HG03103 (cell line): ENCODE measurements around the gene BBX.
"Not testable (repeated sequence)": the region's sequence is repeated elsewhere in the genome, so short reads cannot be mapped to it uniquely, and the experiment has no call there.

Experiments used
- ATAC-seq: cut with Tn5 transposase; IDR thresholded peaks from one replicate; pipeline ENCODE4 v1.9.1; 2021; ENCODE audit warnings: low read depth; ENCODE audit not compliant: unreplicated experiment

Gene BBX

DNA sequence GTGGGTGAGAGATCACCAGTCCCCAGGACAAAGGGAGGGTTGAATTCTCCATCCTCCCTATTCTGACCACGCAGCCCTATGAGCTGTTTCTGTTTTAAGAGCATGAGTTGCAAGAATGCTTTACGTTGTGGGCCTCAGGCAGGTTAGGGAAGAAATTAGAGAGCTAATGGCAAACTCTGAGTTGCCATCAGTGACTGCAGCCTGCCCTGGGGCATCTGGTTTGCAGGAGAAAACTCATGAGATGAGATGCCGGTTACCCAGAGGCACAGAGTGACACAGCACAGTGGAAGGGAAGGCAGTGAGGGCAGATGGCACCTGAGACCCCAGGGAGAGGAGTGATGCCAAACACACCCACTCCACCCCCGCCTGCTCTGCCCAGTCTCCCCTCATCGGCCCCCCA, 302.8 kb downstream of the BBX start:
- ATAC-seq: no peak

DNA sequence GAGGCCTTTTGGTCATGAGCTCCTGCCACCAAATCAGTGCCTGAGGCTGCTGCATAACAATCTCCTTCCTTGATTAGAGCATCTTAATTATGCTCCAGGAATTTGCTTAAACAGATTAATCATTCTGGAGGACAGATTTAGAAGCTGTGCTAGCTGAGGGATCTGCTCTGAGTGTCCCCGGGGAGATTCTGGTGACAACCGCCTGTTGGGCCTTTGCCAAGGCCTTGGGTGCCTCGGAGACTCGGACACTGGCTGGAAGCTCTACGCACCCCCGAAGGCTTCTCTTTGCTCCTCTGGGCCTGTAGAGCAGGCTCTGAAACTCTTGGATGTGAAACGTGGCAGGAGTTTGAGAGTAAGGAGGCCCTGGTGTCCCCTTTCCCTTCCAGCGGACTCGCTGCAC, 304.0 kb downstream of the BBX start:
- no peak for ATAC-seq

DNA sequence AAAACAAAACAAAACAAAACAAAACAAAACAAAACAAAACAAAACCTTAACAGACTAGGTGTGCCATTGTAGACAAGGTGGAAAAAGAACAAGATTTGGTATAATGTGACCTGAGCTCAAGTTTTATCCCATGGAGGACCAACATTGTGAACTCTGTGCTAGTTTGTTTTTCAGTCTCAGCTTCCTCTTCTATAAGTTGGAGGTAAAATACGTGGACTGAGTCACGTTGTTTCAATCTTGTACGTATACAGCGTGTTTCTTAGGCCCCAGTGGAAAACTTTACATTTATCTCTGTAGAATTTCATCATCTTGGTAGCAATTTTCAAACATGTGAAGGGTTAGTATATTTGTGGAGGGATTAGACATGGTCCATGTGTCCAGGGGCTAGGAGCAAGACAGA, 306.4 kb downstream of the BBX start:
- ATAC-seq: no peak

DNA sequence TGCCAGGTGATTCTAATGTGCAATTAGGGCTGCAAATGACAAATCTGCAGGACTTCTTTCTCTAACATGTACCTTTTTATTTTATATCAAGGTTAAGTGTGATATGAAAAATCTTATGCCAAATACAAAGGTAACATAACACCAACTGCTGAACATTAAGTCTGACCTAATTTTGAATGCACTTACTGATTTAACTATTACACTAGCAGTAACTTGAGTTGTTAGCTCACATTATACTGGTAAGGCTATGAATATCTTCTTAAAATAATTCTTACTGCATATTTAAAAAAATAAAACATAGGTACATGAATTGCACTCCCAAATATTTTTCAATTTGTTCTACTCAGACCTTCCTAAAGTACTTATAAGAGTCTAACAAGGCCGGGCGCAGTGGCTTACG, 308.8 kb downstream of the BBX start:
- no peak for ATAC-seq

DNA sequence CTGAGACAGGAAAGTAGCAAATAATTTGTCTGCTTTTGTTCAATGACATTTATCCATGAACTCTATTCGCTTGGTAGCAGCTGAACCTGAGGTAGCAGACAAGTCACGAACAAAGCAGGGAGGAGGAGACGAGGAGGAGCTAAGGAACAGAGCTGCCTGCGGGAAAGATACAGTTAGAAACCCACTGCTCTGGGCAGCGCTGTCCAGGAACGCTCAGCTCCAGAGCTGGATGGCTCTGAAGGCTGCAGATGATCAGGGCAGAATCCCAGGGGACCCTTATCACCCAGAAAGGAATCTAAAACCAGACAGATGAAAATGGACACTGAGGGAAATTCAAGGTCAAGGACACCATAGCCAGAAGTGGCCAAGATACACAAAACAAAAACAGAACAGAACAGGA, 310.3 kb downstream of the BBX start:
- ATAC-seq: no peak

DNA sequence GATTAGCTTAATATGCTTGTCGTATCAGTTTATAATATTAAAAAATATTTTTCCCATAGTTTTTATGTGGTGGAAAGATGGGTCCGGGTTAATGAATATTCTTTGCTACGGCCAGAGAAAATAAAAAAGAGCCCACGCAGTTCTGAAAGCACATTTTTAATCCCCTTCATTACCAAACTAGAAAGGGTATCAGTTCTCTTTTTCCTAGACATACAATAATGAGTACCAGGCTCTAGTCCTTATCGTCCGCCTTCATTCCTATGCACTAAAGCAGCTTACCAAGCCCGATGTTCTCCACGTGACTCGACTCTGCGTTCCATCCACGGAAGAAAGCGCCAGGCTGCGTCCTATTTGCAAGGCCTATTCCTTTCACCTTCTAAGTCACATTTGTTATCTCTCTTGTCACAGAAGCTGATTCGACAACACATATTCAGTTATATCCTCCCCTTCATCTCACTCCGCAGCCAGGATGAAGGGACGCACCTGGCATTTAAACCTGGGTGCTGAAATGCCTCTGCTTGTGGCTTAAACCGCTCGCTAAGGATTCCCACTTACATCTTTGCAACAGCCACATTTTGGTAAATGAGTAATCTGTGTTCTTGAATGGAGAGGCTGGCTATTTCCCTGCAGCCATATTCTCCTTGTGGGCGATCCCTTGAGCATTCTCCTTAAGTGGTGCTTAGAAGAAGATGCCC, 311.1 kb downstream of the BBX start:
- ATAC-seq: no peak

DNA sequence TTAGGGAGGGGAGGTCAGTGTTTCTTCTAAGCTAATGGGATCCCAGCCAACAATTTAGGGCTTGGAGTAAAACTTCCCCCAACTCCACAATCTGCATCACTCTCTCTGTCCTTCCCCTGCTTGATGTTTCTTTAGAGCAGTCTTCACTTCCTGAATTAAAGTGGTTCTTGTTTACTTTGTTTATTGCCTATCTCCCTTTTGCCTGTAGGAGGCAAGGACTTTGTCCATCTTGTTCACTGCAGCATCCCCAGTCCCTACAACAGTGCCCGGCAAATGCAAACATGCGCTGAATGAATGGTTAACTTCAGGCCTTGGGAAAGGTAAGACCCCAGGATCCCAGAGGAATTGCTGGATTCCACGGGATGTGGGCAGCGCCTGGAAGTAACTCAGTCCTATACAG, 312.2 kb downstream of the BBX start:
- ATAC-seq: not testable (repeated sequence)

DNA sequence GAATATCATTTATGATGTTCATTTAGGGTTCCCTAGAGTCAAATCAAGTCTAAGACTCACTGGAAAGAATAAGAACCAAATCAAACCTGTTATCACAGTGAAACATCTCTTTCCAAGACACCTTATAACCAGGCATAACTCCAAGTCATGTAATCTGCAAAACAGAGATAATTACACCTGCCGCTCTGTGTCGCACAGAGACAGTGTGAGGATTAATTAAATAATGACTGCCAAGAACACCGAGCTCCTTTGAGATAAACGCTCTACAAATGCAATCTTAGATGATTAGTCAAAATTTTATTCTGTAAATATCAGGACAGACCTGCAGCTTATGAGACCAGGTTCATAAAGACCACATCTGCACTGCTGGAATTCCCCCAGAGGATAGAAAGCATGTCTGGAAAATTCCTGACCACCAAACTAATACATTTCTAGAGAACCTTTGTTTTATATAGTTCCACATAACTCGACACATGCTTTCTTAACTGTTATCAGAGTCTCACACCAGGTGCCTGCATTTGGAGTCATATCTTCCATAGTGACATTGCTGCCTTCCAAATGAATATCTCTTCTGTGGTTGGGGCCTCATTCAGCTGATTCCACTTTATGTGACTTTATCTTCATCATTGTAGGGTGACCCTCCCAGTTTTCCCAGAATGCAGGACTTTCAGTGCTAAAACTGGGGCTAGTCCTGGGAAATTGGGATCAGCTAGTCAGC, 315.3 kb downstream of the BBX start:
- ATAC-seq: no peak

DNA sequence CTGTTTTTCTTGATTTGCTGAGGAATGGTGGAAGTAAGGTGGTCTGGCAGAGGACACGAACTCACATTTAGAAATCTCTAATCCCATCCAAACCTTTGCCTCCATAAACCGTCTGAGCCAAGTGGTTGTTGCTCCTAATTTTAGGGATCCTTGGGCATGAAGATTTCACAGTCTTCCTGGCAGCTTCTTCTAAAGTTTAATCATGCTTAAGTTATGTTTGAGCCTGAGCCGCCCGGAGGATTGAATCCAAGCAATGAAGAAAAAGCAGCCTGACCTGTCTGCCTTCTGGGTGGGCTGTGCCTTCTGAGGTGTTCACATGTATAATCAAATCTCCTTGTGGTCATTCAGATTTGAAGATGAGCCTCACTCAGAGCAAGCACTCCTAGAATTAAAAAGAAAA, 319.1 kb downstream of the BBX start:
- ATAC-seq: no peak

DNA sequence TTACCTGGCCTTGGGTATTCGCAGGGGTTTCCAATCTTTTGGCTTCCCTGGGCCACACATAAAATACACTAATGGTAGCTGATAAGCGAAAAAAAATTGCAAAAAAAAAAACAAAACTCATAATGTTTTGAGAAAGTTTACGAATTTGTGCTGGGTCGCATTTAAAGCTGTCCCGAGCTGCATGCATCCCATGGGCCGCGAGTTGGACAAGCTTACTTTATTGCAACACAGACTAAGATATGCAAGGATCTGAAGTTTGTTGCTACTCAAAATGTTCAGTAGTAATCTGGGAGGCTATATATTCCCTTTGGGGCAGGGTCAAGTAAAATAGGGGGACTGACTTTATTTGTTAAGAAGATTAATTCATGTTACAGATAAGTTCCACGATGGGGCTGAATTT, 320.2 kb downstream of the BBX start:
- no peak for ATAC-seq

DNA sequence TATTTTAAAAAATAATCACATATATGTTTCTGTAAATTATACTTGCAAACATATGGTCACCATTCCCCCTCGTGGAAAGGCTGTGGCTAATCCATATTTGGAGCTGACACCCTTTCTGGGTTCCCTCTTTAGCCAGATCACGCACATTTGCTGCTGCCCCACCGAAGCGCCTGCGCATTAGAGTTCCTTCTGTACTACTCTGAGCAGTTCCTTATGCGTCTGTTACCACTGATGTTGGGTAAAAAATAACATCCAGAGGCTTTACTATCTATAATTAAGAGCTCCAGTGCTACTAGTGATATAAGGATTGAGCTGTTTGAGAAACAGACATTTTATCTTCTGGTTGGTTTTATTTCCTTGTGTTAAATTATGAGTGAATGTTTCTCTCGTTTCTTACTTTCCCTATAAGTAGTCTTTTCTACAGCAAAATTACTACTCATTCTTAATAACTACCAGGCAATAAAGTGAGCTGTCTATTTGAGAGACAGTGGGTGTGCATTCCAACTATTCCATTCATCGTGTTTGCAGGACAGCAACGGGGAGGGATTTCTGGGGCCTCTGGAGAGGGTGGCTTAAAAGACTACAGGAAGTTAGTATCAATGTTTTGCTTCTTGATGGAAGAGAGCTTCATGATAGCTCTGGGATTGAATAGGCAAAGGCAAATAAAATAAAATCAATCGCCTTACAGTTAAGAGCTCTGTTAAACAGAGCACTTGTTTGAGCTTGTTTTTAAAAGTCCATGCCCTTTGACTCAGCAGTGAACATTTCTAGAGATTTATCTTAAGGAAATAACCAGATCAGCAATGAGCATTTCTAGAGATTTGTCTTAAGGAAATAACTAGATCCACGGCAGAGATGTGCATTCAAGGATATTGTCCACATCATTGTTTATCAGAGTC, 322.9 kb downstream of the BBX start:
- ATAC-seq: no peak

DNA sequence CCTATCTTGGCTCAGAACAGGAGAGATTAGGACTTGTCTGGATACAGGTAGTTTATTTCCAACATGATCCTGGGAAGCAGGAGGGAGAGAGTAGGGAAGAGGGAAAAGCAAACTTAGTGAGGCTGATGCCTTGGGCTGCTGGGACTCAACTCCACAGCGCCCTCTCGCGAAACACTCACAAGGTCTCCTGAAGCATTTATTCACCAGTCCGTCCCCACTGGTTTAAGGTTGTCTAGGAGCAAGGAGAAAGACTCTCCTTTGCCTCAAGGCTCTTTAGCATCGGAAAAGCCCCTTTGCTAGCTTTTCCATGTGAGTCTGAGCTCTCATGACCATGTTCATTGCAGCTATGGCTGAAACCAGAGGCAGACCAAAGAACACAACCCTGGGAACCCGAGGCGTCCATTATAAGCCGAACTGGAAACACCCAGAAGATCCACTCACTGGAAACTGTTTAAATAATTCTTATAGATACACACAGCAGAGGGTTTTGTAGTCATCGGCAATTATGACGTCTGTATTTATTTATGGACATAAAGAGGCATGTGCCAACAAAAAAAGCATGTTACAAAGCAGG, 323.6 kb downstream of the BBX start:
- ATAC-seq: no peak

DNA sequence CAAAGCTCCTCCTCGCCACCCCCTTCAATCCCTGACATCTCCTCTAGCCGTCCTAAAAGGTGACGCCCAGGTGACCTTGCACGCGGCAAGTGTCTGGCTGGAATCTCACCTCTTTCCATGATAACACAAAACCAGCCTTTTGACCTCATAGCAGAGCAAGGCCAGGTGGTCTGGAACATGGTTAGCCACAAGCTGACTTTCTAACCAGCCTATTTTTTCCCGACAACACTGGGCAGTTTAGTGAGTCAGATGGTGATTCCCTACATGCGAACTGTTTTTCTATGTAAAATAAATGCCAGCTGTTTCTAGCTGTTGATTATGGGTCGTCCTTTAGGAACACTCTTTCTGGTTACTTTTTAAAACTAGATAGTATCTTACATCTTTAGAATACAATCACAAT, 325.0 kb downstream of the BBX start:
- ATAC-seq: no peak

DNA sequence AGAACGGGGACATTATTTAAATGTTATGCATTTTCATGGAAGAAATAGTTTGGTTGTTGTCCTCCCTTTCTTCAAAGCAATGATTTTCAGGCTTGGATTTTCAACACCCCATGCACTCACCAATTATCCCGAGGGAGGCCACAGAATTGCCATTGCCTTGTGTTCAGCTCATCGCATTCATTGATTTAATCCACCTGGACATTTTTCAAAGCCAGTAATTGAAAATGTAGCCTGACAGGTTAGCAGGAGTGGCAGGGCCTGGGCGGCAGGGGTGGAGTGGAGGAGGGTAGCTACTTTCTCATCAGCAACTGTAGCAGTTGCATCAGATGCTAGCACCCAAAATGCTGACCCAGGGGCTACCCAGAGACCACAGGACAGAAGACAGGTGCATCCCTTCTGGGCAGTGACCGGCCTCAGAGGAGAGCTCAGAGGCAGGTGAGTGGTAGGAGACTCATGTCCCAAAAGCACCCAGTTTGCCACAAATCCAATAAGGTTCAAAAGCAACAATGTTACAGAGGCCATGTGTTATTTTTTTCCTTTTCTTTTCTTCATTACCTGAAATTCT, 325.7 kb downstream of the BBX start:
- no peak for ATAC-seq

DNA sequence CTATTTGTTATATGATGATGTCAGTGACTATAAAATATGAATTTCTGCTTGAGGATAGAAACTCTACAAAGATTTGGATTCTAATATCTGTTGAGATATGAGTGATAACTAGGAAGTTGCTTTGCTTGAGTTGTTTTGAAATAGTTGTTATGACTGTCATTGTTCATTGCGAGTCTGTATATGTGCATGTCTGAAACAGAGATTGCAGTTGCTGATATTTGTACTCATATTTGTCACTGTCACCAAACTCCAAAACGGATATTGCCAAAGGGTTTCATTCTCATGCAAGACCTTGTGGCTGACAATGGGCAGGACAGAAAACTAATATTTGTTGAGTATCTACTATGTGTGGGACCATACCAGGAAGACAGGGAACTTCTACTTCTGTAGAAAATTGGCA, 327.9 kb downstream of the BBX start:
- peak; percentile 73 for ATAC-seq

DNA sequence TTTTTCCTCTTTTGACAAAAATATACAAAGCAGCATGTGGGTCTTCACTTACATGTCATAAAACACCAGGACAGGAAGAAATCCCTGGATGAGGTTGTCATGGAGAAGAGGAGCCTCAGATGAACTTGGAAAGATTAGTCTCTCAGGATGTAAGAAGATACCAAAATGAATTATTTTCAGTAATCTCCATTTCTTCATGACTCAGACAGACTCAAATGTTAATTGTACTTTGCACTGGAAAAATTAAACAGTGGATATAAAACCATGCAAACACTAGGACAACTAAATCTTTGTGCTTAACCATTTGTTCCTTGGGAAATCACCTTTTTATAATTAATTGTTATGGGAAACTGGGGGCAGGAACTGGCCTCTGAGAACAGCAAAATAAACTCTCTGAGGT, 331.1 kb downstream of the BBX start:
- no peak for ATAC-seq

DNA sequence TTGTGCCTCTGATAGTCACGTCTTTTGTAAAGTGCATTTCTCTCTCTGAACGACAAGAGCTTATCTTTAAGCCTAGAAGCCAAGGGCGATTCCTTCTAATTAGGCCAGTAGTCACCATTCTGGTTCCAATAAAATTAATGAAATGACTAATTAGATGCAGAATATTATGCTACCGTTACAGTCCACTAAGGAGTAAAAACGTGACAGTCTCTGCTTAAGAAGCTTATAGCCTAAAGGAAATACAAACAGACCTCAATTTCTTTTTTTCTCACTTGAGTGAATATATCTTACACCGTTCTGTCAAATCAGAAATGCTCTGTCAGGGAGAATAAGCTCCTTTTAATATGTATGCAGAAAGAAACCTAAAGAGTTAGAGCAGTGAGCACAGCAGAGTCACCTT, 332.0 kb downstream of the BBX start:
- ATAC-seq: no peak

DNA sequence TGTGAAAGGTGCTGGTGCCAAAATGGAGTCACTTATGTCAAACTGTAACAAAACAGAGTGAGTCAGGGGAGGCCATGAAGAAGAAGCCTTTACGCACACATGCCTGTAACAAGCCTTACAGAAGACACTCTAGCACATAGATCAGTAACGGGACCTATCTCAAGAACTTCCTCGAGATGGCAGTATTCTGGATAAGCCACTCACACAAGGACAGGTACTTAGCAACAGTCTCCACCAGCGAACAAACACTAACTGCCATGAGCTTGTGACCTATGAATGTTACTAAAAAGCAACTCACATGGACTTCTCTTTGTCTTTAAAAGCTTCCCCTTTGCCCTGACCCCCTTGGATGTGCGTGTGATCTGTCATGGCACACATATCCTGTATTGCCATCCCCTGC, 332.9 kb downstream of the BBX start:
- no peak for ATAC-seq

DNA sequence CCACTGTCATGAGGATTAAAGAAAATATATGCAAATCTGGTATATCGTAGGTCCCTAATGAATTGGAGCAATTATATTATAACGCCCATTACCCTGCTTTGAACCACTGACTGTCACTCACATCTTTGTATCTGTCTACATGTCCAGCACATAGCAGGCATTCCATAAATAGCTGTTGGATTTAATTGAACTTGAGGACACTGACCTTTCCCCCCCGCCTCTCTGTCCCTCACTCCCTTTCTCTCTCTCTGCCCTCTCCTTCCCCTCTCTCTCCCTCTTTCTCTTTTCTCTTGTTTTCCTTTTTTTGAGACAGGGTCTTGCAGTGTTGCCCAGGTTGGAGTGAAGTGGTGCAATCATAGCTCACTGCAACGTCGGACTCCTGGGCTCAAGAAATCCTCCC, 335.1 kb downstream of the BBX start:
- no peak for ATAC-seq

DNA sequence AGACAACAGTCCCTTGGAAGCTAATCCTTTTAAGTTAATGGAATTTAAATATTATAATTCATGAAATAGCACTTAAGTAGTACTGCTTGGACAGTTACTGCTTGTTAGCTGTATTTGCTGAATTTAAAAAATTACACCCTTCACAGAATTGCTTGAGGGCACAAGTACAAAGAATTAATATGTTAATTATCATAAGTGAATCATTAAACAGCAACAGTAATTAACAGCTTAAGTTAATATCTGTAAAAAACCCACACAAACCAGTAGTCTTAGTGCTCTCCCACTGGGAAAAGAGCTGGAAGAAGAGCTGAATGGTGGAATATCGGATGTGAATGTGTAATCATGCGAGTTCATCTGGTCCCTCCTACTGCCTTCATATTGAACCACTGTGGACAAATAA, 336.1 kb downstream of the BBX start:
- no peak for ATAC-seq
